GM19372 (cell line): Measurements from ENCODE around the gene SARM1.
"Not testable (repeated sequence)": the region's sequence is repeated elsewhere in the genome, so short reads cannot be mapped to it uniquely, and the experiment has no call there.

ENCODE experiments used
- ATAC-seq: cut with Tn5 transposase; IDR thresholded peaks from one replicate; pipeline ENCODE4 v1.9.1; 2021; ENCODE audit warnings: mild to moderate bottlenecking, low read depth, moderate library complexity; ENCODE audit not compliant: unreplicated experiment

SARM1 gene

DNA sequence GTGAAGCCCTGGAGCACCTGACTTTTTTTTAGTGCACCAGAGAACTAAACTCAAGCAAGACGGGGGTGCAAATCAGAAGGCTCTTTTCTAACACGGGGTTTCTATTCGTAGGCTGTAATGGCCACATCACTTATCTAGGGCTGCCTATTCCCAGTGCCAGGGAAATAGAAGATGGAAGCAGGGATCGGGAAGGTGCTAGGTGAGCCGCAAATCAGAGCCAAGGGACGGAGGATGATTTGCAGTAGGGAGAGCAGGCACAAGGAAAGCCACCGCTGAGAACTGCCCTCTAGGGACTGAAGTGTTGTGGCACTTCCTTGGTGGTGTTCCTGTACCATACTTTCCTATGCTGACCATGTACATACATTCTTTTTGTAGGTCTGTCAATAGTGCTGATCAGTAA lies 42.3 kb downstream of the SARM1 start:
- ATAC-seq = no peak

DNA sequence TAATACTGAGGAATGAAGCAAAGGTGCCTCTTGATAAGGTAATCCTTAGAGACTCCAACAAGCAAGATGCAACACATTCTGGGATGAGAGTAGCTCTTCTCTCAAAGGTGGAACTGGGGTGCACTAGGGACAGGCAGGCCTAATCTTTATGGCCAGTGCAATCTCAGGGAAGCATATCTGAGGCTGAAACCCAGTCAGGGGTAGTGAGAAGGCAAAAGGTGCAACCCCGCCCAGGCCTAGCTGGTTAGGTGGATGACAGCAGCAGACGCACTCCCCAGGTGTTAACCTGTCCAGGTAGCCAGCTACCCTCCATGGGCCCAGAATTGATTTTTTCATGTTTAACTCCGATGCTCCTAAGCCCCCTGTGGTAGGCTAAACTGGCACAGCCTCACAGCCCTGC lies 44.4 kb downstream of the SARM1 start:
- no peak for ATAC-seq

DNA sequence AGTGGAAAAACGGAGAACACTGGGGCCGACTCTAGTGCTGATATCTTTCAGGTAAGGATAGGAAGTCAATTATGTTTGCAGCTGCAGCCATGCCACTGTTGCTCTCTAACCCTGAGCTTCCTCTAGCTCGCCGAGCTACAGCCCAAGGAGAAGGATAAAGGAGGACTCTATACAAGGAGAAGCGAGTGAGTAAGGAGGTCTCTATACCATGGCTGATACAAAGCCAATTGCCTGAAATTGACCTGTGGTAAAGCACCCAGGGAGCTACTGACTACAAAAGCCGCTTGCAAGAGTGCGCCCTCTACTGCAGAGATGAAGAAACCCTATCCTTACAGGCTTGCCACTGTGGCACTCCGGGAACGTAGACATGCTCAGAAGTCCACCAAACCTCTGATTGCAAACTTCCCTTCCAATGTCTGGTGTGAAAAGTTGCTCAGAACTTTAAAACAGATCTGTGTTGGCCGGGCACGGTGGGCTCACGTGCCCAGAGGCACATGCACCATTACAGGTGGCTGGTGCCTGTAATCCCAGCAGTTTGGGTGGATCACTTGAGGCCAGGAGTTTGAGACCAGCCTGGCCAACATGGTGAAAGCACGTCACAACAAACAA lies 45.3 kb downstream of the SARM1 start:
- ATAC-seq = no peak

DNA sequence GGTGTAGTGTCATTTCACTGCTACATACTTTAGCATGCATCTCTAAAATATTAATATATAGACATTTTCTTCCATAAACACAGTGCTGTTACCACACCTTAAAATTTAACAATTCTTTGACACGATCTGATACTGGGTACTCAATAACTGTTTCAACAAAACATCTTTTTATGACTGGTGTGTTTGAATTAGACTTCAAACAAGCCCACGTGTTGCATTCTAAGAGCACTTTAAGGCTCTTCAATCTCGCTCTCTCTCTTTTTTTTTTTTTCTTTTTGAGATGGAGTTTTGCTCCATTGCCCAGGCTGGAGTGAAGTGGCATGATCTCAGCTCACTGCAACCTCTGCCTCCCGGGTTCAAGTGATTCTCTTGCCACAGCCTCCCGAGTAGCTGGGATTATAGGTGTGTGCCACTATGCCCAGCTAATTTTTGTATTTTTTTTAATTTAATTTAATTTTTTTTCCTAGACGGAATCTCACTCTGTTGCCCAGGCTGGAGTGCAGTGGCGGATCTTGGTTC lies 50.4 kb downstream of the SARM1 start:
- ATAC-seq = no peak

DNA sequence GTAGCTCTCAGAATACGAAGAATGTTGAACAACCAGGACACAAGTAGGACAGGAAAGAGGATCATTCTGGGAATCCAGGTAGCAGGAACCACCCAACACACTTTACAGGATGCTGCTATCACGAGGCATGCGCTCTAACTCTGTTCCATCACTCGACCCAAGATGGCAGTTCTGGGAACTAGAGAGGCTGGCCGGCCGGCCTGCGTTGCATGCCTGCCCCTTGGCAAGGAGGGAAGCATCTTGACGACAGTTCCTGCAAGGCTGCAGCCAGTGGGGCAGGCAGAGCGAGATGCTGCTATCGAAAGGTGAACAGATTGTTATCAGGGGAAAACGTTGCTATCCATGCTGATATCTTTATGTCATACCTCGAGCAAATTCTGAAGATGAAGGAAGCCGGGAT lies 53.7 kb downstream of the SARM1 start:
- ATAC-seq = no peak

DNA sequence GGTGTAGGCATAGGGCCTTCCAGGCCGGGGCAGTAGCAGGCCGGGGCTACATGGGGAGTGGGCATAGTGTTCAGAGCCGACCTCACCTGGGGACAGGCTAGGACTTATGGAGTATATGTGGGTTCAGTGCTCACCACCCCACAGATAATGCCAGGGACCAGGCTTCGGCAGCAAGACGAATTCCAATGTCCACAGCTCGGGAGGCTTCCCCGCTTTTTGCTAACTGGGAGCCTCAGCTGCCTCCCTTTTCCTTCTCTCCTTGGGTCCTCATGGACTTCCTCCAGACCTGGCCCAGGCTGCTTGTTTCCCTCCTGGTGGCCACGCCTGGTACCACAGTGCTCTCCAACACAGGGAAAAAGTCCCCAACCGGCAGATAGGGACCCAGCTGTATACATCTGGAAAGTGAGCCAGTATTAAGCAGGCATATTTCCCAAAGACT lies 54.6 kb downstream of the SARM1 start:
- no peak for ATAC-seq

DNA sequence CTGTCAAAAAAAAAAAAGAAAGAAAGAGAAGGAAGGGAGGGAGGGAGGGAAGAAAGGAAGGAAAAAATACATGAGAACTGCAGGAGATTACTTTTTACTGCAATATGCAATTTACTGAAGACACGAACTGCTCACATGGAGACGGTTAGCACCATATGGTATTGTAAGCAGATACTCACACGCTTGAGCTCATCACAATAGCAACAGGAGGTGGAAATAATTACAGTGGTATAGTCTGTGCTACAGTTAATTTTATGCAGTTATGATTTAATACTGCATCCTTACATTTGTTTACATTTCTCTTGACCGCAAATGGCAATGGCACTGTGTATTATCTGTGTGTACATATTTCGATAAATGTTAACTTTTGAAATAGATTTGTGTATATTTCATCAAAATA lies 55.9 kb downstream of the SARM1 start:
- no peak for ATAC-seq

DNA sequence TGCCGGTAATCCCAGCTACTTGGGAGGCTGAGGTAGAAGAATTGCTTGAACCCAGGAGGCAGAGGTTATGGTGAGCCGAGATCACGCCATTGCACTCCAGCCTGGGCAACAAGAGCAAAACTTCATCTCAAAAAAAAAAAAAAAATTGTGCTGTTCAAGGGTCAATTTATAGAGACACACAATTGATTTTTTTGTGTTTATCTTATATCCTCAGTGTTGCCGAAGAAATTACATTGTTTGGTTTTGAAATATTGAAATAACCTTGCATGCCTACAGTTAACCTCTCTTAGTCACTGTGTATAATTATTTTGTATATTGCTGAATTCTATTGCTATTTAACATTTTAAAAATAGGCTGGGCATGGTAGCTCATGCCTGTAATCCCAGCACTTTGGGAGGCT lies 56.5 kb downstream of the SARM1 start:
- not testable (repeated sequence) for ATAC-seq

DNA sequence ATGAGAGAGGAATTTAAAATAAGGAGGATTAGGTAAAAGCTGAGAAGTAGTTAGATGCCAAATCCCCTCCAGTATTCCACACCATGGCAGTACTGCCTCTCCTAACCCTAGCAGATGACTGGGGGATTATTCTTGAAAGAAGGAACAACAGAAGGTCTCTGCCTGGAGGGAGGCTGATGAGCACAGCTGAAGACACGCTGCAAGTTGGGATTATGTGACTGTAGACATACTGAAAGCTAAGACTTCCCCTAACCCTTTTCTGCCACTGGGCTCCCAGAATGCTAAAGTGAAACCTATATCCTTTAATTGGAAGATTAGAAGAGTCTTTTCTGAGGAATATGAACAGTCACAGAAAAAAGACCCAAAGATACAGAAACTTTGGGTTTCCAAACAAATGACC lies 62.2 kb downstream of the SARM1 start:
- no peak for ATAC-seq

DNA sequence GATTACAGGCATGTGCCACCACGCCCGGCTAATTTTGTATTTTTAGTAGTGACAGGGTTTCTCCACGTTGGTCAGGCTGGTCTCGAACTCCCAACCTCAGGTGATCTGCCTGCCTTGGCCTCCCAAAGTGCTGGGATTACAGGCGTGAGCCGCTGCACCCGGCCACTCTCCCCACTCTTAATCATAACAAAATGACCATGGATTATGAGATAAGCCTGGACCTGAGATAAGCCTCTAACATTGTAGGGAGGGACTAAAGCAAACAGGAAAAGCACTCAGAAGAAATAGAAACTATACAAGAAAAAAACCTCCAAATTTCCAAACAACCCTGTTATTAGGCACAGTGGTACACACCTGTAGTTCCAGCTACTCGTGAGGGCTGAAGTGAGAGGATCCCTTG lies 62.8 kb downstream of the SARM1 start:
- ATAC-seq = not testable (repeated sequence)

DNA sequence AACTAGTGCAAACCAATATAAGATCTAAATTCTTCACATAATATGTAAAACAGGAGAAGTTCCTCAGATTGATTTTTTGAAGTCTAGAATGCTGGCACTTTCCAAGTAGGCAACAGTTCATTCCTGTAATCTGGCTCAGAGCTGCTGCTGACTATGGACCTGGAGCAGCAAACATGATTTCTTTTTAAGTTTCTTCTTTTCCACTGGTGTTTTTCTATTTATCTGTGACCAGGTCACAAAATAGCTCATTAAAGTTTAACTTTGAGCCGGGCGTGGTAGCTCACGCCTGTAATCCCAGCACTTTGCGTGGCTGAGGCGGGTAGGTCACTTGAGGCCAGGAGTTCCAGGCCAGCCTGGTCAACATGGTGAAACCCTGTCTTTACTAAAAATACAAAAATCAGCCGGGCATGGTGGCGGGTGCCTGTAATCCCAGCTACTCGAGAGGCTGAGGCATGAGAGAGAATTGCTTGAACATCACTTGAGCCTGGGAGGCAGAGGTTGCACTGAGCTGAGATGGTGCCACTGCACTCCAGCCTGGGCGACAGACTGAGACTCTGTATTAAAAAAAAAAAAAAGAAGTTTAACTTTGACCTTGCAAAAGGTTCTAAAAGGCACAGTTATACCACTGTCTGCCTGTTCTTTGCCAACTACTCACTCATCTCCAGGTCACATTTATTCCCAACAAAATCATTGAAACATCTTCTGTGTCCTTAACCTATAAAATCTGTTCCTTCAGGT lies 72.6 kb downstream of the SARM1 start:
- no peak for ATAC-seq

DNA sequence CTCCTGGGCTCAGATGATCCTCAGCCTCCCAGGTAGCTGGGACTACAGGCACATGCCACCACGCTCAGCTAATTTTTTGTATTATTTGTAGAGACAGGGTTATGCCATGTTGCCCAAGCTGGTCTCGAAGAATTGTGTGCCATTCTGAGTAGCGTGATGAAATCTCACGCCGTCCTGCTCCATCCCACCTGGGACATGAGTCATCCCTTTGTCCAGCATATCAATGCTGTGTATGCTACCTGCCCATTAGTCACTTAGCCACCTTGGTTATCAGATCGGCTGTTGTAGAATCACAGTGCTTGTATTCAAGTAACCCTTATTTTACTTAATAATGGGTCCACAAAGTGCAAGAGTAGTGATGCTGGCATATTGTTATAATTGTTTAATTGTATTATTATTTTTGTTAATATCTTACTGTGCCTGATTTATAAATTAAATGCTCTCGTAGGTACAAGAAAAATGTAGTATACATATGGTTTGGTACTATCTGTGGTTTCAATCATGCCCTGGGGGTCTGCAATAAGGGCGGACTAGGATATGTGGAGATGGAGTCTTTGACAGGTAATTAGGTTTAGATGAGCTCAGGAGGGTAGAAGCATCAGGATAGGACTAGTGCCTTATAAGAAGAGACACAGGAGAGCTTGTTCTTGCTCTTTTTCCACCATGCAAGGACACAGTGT lies 75.4 kb downstream of the SARM1 start:
- ATAC-seq = no peak

DNA sequence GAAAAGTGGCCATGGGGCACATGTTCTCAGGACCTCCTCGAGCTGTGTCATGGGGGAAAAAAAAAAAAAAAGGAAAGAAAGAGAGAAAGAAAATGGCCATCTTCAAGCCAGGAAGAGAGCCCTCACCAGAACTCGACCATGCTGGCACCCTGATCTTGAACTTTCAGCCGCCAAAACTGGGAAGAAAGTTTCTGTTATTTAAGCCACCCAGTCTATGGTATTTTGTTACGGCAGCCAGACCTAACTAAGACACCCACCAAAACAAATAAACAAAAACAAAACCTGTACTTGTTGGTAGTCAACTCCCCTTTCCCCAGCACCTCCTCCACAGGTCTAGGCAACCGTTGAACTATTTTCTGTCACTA lies 75.9 kb downstream of the SARM1 start:
- ATAC-seq = no peak

DNA sequence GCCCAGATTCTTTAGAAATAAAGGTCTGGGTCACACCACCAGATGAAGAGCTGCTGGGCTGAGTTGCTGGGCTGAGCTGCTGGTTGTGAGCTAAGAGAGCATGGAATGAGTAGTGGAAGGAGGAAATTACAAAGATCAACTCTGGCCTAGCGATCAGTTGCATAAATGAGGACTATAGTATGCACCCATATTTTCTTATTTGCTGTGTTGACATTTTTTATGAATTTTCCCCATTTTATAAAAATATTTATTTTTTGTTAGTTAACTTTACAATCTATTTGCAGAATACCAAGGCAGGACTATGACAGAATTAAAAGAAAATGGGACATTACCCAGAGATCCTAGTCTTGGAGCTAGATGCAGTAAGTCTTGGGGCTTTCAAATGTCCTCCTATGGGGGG lies 78.4 kb downstream of the SARM1 start:
- ATAC-seq = no peak
